GM12878 (cell line): ENCODE measurements around the gene CARD19. TPM values are rescaled to one million over a fixed set of nuclear protein-coding genes. Genes with fewer than 3 reads are reported as not detected.

Experiments
- ATAC-seq: fragments of 200-7000 bp; cut with Tn5 transposase; 3 replicates; pipeline ENCODE4 v1.9.1; 2020; ENCODE audit warnings: mild to moderate bottlenecking, moderate library complexity
- BruUV-seq: library from RNA; stranded (reverse); fragments of 400-500 nt; replicated peaks from 2 replicates; lab custom pipeline; 2021; lab: Mats Ljungman, UMichigan
- CTCF ChIA-PET: fragments of 300-600 bp; sonication (Branson Sonifier 250); formaldehyde crosslinking; extraction: SDS; loops from one replicate; lab custom pipeline; 2021; ENCODE audit warnings: inconsistent platforms; lab: Yijun Ruan, JAX
- POLR2A ChIA-PET: fragments of 350-600 bp; formaldehyde crosslinking; extraction: SDS; loops from one replicate; lab custom pipeline; 2021; ENCODE audit warnings: inconsistent platforms; lab: Charles Lee
- RAD21 ChIA-PET: fragments of 300-600 bp; sonication (Branson Sonifier 250); formaldehyde crosslinking; loops from one replicate; lab custom pipeline; 2023; ENCODE audit warnings: antibody characterized with exemption; ENCODE audit not compliant: unreplicated experiment; lab: Charles Lee
- SMC1A ChIA-PET: fragments of 300-600 bp; sonication (Branson Sonifier 250); formaldehyde crosslinking; loops from one replicate; lab custom pipeline; 2023; ENCODE audit not compliant: unreplicated experiment, uncharacterized antibody; lab: Charles Lee
- DNase-seq: peaks from one replicate; pipeline ENCODE4 v3.0.0-alpha.2; 2011; ENCODE audit warnings: low read depth, low spot score
- FAIRE-seq: peaks from 3 replicates; lab custom pipeline; 2011; peaks lifted over from hg19 to GRCh38; lab: Jason Lieb, UNC
- H2AFZ ChIP-seq: 2 replicates; pipeline ENCODE4 v1.6.0; 2011; ENCODE audit warnings: low read depth, low read length, control low read depth; ENCODE audit not compliant: control insufficient read depth
- H3K27ac ChIP-seq: 2 replicates; pipeline ENCODE4 v1.5.1; 2011; ENCODE audit warnings: control low read depth; ENCODE audit not compliant: control insufficient read depth, insufficient read depth
- H3K27me3 ChIP-seq, 2 experiments: replicated peaks in 1 of 2; 2 replicates each; pipeline versions ENCODE4 v1.6.0 to v1.6.1; 2011; ENCODE audit warnings: low read length in 1 of 2; ENCODE audit not compliant: control insufficient read depth in 2 of 2, insufficient read depth in 2 of 2
- H3K36me3 ChIP-seq, 2 experiments: 2 replicates each; pipeline ENCODE4 v1.5.1; 2011; ENCODE audit warnings: low read length in 1 of 2; ENCODE audit not compliant: control insufficient read depth in 2 of 2, insufficient read depth in 2 of 2
- H3K4me1 ChIP-seq: 2 replicates; pipeline ENCODE4 v1.6.1; 2011; ENCODE audit warnings: mild to moderate bottlenecking, low read length, moderate library complexity, mixed read lengths; ENCODE audit not compliant: control insufficient read depth, insufficient read depth
- H3K4me2 ChIP-seq: 2 replicates; pipeline ENCODE4 v1.6.0; 2011; ENCODE audit warnings: control low read depth; ENCODE audit not compliant: control insufficient read depth, insufficient read depth
- H3K4me3 ChIP-seq: fragments of 200-600 bp; sonication (generic); 2 replicates; pipeline ENCODE4 v1.5.1; 2016
- H3K79me2 ChIP-seq: 2 replicates; pipeline ENCODE4 v1.6.0; 2011; ENCODE audit warnings: low read length; ENCODE audit not compliant: control insufficient read depth, insufficient read depth
- H3K9ac ChIP-seq: 2 replicates; pipeline ENCODE4 v1.8.0; 2011; ENCODE audit warnings: low read length, control low read depth, mixed read lengths; ENCODE audit not compliant: control insufficient read depth, insufficient read depth
- H3K9me3 ChIP-seq: replicated peaks from 3 replicates; pipeline ENCODE4 v1.5.1; 2011; ENCODE audit warnings: mild to moderate bottlenecking, low read length; ENCODE audit not compliant: control insufficient read depth, insufficient read depth
- H4K20me1 ChIP-seq: 2 replicates; pipeline ENCODE4 v1.6.0; 2011; ENCODE audit not compliant: control insufficient read depth, insufficient read depth
- BHLHE40 ChIP-seq, 2 experiments: fragments of 450-650 bp in 1 of 2; IDR thresholded peaks; 2 replicates each; pipeline ENCODE4 v1.6.1; 2011 to 2017; ENCODE audit warnings: low read depth in 2 of 2, borderline replicate concordance in 1 of 2, improper control_type of control experiment in 1 of 2, low read length in 1 of 2, mild to moderate bottlenecking in 1 of 2
- HCFC1 ChIP-seq: fragments of 150-350 bp; IDR thresholded peaks from 2 replicates; pipeline ENCODE4 v1.6.1; 2014; ENCODE audit warnings: low read length
- HDAC2 ChIP-seq: fragments of 200-600 bp; sonication (generic); IDR thresholded peaks from 2 replicates; pipeline ENCODE4 v1.6.1; 2017
- HDAC6 ChIP-seq: fragments of 200-600 bp; sonication (generic); IDR thresholded peaks from one replicate; pipeline ENCODE4 v1.8.0; 2017; ENCODE audit warnings: antibody characterized with exemption; ENCODE audit not compliant: unreplicated experiment
- LARP7 ChIP-seq: fragments of 450-650 bp; IDR thresholded peaks from 2 replicates; pipeline ENCODE4 v1.6.1; 2017; ENCODE audit warnings: mild to moderate bottlenecking
- MTA3 ChIP-seq: IDR thresholded peaks from 2 replicates; pipeline ENCODE4 v1.6.1; 2012; ENCODE audit warnings: low read length, inconsistent platforms, borderline replicate concordance
- MXI1 ChIP-seq: fragments of 150-350 bp; IDR thresholded peaks from 2 replicates; pipeline ENCODE4 v1.6.1; 2011; ENCODE audit warnings: low read depth, mild to moderate bottlenecking, inconsistent platforms, low read length, improper control_type of control experiment
- WRNIP1 ChIP-seq: IDR thresholded peaks from 2 replicates; pipeline ENCODE4 v1.6.1; 2011; ENCODE audit warnings: low read depth, low read length, improper control_type of control experiment, borderline replicate concordance
- ZNF274 ChIP-seq: IDR thresholded peaks from one replicate; pipeline ENCODE4 v1.8.0; 2011; ENCODE audit not compliant: insufficient read length, insufficient read depth
- WGBS: methylation state at CpG from one replicate; pipeline ENCODE4 v1.1.6; 2016; ENCODE audit warnings: low lambda C conversion rate; ENCODE audit not compliant: insufficient replicate concordance, insufficient coverage; ENCODE audit errors: missing lambda C conversion rate; 5-methylcytosine and 5-hydroxymethylcytosine counted together
- in situ Hi-C: fragments of 300-500 bp; cut with MboI; formaldehyde crosslinking; loops from 9 replicates; pipeline ENCODE4 v1.14.3; 2018; ENCODE audit warnings: mixed read lengths
- intact Hi-C: fragments of 100-400 bp; cut with micrococcal nuclease; formaldehyde crosslinking; loops from one replicate; pipeline ENCODE4 v1.14.2; 2022; ENCODE audit not compliant: unreplicated experiment
- polyA plus RNA-seq, 11 experiments: library from polyadenylated mRNA; depleted of rRNA in 4 of 11; unstranded in 6 of 11; stranded (reverse) in 5 of 11; fragments of >200 nt; fragmentation: Nextera tagmentation in 4 of 11; fragmentation: Illumina TruSeq in 1 of 11; extraction: Ambion mirVana in 4 of 11; extraction: Trizol in 1 of 11; gene quantifications; 1 replicate in 1 of 11; 2 replicates in 10 of 11; pipeline versions ENCODE4 v1.2.1 to v1.2.3, GENCODE V29; 2011 to 2016; ENCODE audit warnings: inconsistent platforms in 2 of 11, missing spikeins in 2 of 11, low read depth in 1 of 11
- total RNA-seq, 4 experiments: library from RNA; depleted of rRNA in 3 of 4; stranded (reverse); fragments of >200 nt in 3 of 4; fragmentation: Illumina TruSeq in 1 of 4; extraction: Trizol in 1 of 4; gene quantifications; 2 replicates each; pipeline versions ENCODE4 v1.2.1 to v1.2.3, GENCODE V29; 2013 to 2021

CARD19 gene
- total and polyA plus RNA-seq, 10 of the 15 experiments (the other 5 are each of a cell fraction or from before 2014, with no cell fraction given): 0.61 to 41.6 (median 19.9) TPM

DNA sequence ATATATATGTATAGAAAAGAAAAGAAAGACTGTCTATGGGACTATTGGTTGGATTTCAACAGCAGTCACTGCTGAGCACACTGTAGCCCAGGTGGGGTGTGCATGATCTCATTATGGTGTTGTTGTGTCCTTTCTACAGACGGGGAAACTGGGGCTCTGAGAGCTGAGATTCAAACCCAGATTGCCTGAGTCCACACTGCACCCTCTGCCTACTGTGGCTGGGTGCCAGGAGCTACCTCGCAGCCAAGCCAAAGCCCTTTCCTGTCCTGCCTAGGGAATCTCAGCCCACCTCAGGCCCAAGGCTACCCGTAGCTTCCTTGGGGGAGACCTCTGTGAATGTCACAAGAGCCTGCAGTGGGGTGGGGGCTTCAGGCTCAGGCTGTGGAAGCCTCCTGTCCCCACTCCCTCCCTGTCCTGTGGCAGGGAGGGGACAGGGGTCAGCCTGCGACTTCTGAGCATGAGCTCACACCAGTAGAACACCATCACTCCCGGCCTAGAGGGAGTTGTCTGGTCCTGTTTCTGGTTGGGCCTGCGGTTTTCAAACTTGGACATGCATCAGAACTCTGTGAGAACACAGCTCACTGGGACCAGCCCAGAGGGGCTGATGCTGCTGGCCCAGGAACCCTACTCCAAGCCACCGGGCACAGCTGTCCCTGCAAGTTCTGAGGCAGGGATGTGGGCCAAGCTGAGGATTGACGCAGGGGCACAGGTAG is 45.9 kb downstream of the CARD19 start (continued):
- TF ChIP-seq MTA3: no peak
- TF ChIP-seq HCFC1: no peak
- no peak for TF ChIP-seq MXI1
- no peak for TF ChIP-seq WRNIP1
- TF ChIP-seq HDAC2: no peak
- TF ChIP-seq ZNF274: no peak
- no peak for TF ChIP-seq HDAC6
- no peak for TF ChIP-seq LARP7

DNA sequence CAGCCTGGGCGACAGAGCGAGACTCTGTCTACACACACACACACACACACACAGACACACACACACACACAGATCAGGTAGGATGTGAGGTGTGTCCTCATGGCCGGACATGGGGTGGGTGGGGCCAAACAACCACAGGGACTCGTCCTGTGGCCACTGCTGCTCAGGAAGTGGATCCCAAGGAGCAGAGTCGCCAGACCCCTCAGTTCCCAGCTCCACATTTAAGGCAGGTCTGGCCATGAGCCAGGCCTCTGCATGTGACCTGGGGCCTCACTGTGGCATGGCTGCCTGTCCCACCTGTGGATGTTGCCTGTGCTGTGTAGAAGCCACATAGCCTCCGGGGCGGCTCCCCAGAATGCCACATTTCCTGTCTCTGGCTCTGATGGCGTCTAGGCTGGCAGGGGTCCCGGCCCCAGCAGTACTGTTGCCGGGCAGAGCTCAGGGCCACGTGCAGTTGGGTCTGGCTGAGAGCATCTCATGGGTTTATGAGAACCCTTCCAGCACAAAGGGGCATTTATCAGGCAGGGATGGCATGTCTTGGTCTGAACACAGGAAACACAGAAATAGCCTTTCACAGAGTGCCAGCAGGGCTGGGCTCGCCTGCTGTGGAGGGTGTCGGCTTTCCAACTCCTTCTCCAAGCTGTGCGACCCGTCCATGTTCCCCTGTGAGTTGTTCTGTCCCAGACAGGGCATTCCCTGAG is 48.0 kb downstream of the CARD19 start:
- FAIRE-seq (no peak), ATAC-seq (peak; percentile 66), DNase-seq (no peak)
- H3K9ac ChIP-seq: no peak overlapping the region
- TF ChIP-seq BHLHE40 (IDR thresholded peaks at IDR 0.05; ENCODE audit: borderline replicate concordance in 1 of 2, low read depth in 2 of 2, low read length in 1 of 2) (peak in 1 of 2 experiments; percentile 8; a peak in 1 of 4 replicates), HCFC1 (no peak)
- 9% methylated on average over 15 of the region's 15 CpGs for WGBS
- ChIA-PET CTCF (interaction anchor here (0.8 to 0.9 kb wide), 2 partner anchors 10 to 35 kb away, joined by 3 to 4 read pairs; no protein-coding TSS in a partner anchor), RAD21 (no interaction called here), SMC1A (no interaction called here), POLR2A (no interaction called here)
- H2AFZ ChIP-seq: peak overlapping the region; percentile 67
- intact Hi-C loops (no loop called here), in situ Hi-C loops (no loop called here)
- H3K4me1 ChIP-seq: peaks cover 8% of the 10 kb centered on the region
- peak overlapping the region; percentile 44 for H3K4me2 ChIP-seq
- no peak overlapping the region for H3K4me3 ChIP-seq
- no TSS peak for BruUV-seq
- no peak overlapping the region for H3K27ac ChIP-seq
- H4K20me1 ChIP-seq: no peaks in the 10 kb centered on the region
- H3K27me3 ChIP-seq: no peaks in the 10 kb centered on the region
- H3K9me3 ChIP-seq: peaks cover 14% of the 10 kb centered on the region
- H3K36me3 ChIP-seq: no peaks in the 10 kb centered on the region
- H3K79me2 ChIP-seq: no peaks in the 10 kb centered on the region
